Measurements from ENCODE around the gene WASF2.
"Not testable (repeated sequence)": the region's sequence is repeated elsewhere in the genome, so short reads cannot be mapped to it uniquely, and the experiment has no call there.

WASF2 gene

DNA sequence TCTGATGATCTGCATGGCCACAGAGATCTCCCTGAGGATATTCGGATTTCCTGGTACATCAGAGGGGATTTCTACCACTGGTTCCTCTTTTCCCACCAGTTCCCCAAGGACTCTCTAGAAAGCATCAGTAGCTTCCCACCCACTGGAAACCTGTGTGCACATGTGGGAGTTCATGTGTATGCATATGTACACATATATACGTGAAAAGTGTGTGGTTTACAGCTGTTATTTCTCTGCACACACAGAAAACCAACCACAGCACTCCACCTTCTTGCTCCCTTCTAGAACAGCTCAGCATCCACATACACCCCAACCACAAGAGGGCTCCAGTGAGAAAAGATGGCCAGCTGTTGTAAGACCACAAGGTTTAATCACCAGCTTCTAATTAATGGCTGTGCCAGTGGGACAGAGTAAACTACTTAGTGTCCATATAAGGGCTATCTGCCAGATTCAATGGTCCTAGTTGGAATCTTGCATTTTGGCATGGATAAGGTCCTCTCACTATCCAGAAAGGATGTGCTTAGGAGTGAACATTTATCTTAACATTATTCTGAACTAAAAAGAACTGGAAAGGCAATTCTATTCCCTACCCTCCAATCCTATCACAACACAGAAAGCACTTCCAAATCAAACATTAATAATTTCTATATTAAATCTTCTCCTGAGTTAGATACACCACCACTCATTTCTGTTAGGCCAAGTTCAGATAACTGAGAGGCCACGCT, 73.4 kb downstream of the WASF2 start:
- DNase-seq (ENCODE audit: low read depth): no peak

DNA sequence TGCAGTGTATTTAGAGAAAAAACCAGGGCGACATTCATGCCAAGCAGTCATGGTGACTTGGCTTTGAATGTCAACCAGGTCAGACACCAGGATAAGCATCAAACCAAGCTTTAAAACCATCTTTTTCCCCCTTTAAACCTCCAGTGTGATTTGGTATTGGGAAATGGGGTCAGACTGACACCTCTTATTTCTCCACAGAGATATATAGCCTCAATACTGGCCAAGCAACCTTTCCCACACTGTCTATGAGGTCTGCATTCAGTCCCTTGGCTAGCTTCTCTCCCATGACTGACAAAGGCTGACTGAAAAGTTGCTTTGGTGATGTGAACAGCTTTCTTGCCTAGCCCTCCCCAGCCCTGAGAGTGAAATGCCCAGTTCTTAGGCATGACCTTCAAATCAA, 75.9 kb downstream of the WASF2 start:
- no peak for DNase-seq (ENCODE audit: low read depth)

DNA sequence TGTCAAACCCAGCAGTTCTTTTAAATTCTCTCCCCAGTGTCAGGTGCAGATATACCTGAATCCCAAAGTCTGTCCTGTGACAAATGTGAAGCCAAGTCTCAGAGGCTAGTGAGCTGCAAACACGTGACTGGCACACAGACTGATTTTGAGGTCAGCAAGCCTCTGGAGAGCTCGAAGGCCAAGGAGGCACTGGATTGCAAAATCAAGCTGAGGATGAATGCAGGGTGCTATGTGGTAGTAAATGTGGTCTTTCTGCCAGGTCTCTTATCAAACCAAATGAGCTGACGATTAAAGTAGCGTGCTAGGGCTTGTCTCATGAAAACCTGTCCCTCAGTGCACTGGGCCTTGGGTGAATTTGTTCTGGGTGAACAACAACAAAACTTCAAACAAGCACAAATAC, 77.0 kb downstream of the WASF2 start:
- DNase-seq (ENCODE audit: low read depth): no peak

DNA sequence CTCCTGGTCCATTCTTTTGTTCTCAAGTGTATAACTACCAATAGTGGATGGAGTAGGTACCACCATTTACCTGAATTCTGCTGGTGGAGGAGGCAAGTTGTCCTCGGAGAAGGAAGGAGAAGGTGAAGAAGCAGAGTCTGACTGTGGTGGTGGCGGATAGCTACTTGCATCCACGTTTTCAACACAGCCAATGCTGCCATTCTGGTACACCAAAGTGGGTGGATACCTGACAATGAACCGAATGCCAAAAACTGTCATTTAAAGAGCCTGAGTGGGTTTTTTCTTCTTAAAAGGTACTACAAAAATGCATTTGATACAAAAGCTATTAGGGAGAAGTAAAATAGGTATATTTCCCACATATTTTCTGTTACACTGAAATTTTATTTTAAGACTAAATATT, 77.5 kb downstream of the WASF2 start:
- no peak for DNase-seq (ENCODE audit: low read depth)

DNA sequence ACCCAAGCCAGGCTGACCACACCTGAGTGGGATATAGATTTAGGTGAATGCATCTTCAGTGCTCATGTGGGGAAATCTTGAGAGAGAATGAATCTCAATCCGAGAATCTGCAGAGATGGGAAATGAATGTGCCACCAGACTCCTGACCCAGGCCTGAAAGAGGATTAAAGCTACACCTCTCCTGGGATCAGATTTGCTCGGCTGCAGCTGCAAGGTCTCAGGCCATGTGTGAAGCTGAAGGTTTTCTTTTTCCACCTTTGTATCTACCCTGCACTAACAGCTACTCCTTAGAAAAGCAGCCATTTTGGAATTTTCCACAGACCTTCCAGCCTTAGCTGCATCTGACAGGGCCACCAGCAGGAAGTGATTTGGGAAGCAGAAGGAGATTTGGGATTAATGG, 79.3 kb downstream of the WASF2 start:
- no peak for DNase-seq (ENCODE audit: low read depth)

DNA sequence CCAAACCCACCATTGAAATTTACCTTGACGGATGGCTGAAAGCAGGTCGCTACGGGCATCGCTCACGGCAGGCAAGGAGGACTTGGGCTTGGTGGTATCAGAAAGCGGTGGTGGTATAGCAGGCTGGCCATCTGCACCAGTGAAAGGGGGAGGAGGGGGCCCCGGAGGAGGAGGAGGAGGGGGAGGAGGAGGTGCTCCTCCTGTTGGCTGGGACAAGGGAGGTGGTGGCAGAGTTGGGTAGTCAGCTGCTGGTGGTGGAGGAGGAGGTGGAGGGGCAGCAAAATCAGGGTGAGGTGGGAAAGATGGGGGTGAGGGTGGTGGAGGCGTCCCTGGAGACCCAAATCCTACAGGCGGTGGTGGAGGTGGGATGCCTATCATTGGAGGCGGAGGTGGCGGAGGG, 80.3 kb downstream of the WASF2 start:
- DNase-seq (ENCODE audit: low read depth): no peak

GRCh38 chr1:27408151-27408550, 81.8 kb downstream of the WASF2 start:
- DNase-seq (ENCODE audit: low read depth): no peak

GRCh38 chr1:27406791-27407190, 83.2 kb downstream of the WASF2 start:
- not testable (repeated sequence) for DNase-seq (ENCODE audit: low read depth)

- DNase-seq (ENCODE audit: low read depth): no peak
Observed at GRCh38 chr1:27406362-27406680, 83.6 kb downstream of the WASF2 start.

GRCh38 chr1:27405598-27406361, 84.2 kb downstream of the WASF2 start:
- DNase-seq (ENCODE audit: low read depth): not testable (repeated sequence)

DNA sequence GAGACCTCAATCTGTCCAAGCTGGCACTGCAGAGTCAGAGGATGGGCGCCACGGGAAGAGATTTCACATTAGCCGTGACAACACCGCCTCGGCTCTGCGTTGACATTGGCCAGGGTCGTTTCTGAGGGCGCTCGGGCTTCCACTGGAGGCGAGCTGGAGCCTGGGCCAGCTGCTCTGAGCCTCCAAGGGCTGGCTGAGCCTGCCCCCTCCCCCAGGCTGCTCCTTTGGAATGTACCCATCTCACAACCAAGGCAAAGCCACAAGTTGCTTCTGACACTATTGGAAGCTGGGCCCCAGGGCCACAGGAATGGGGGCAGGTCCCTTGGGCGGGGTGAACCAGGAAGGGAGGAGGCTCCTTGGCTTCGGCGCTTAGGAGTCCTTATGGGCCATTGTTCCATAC, 84.9 kb downstream of the WASF2 start:
- no peak for DNase-seq (ENCODE audit: low read depth)

- DNase-seq (ENCODE audit: low read depth): no peak
Observed at GRCh38 chr1:27403931-27404330, 86.0 kb downstream of the WASF2 start.

DNA sequence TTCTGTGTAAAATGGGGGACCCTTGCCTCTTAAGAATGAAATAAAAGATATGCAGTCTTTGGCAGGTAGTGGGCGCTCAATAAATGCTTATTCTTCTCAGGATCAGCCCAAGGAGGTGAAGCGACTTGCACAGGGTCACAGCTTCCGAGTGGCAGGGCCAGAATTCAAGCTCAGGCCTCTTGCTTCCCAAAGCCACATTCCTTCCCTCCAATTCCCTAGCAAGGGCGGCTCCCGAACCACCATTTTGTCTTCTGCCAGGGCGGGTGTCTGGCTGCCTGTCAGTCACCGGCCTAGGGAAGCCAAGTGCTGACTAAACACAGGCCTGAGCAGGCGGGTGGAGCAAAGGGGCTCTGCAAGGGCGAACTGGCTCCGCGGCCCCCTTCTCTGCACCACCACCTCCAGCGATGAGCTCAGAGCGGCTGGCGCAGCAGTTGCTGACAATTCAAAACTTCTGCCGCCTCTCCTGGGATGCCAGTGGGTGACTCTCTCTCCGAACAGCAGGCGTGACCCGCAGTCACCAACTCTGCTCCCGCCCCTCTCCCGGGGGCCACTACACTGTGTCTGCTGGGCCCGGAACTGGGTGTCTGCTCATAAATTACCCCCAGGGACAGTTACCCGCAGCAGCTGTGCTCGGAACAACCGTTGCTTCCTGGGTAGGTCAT, 86.8 kb downstream of the WASF2 start:
- no peak for DNase-seq (ENCODE audit: low read depth)

DNA sequence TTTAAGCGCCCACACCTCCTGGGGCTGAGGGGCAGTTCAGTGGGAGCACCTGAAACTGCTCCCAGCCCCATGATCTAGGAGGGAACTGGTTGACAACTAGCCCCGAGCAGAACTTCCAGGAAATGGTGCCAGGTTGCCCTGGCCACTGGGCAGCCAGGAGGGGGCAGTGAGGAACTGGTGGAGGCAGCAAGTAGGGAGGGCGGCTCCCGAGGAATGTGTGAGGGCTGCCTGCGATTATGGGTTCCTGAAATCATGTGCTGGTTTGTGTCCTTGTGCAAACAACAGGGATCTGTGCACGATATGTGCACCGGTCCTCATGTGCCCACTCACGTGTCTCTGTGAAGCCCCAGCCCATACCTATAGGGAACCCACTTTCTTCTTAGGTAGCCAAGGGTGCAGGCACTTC, 87.6 kb downstream of the WASF2 start:
- no peak for DNase-seq (ENCODE audit: low read depth)

DNA sequence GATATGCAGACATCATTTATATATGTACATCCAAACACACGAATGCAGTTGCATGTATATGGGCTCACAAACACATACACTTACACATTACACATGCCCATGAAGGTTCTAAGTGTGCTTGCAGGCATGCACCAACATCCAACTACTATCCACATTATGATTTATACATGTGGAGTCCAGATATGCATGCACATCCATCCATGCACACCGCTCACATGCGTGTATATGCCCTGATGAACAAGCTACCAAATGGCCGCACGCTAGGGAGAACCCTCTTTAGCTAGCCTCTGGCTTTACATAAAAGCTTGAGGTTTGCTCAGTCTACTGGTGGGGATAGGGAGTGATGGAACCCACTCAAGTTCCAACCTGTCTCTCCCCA, 89.0 kb downstream of the WASF2 start:
- no peak for DNase-seq (ENCODE audit: low read depth)

- no peak for DNase-seq (ENCODE audit: low read depth)
Observed at GRCh38 chr1:27400082-27400962, 89.6 kb downstream of the WASF2 start.

DNA sequence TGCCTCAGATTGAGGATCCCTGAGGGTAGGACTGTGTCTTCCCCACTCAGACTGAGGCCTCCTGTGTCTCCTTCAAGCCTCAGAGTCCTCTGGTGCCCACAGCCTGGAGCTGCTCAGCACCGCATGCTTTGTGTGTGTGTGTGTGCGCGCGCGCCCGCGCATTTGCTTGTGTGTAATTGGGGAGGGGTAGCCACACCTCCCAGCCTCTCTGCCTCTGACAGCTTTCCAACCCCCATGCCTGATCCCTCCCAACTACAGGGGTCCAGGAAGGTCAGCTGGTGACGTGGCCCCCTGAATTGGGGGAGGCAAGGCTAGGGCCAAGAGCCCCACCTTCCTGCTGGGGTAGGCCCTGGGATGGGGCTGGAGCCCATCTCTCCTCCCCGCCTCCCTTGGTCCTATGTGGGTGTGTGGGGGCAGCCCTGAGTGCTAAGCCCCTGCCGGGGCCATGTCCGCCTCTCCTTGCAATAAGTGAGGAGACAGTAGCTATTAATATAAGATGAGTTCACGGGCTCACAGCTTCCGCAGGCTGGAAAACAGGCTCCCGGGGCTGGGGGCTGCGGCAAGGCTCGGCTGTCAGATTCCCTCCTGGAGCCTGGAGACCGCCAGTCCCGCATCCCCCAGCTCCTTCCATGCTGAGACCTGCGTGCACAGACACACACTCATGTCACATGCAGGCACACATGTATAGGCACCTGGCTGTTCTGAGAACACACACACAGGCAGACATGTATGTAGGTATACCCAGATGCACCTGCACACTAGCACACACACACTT, 90.5 kb downstream of the WASF2 start:
- no peak for DNase-seq (ENCODE audit: low read depth)

DNA sequence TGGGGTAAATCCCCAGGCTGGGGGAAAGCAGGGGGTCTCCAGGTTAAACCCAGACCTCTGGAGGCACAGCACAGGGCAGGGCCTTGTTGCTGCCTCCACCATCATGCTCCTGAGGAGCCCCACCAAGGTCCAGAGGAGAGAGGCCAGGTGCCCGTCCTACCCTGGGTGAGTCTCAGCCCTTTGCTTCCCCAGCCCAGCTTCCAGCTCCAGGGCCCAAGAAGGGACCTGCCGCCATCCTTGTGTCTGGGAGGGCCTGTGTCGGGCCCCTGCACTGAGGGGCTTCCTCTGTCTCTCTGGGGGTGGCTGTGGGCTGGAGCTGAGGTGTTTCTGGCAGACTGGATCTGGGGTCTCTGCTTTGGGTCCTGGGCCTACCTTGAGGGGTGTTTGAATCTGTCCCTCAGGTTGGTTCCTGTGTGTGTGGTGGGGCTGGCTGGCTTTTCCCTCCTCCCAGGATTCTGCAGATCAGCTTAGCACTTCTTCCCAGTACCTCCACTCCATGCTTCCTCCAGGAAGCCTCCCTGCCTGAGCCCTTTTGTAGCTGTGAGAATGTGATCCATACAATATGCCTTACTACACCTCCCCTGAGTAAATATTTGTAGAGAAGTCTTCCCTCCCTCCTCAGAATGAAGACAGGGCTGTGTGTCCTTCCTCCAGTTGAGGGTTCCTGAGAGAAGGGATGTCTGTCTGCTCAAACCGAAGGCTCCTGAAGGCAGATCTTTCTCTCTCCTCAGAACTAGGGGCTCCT, 91.4 kb downstream of the WASF2 start:
- DNase-seq (ENCODE audit: low read depth): no peak

- DNase-seq (ENCODE audit: low read depth): no peak
Observed at GRCh38 chr1:27397749-27398148, 92.2 kb downstream of the WASF2 start.

DNA sequence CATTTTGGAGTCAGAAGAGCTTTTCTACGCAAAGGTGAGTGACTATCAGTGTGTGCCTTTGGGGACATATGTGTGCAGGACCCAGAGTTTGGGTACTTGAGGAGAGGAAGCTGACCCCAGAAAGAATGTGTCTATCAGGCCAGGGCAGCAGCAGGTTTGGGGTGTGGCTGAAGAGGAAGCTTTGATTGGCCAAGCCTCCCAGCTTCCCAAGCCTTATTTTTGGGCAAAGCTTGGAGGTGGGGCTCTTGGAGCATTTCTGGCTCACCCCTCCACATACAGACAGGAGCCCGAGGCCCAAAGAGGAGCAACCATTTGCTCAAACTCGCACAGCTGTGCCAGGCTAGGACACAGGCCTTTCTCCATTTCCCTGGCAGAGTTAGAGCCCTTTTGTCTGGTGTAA, 92.9 kb downstream of the WASF2 start:
- DNase-seq (ENCODE audit: low read depth): no peak

All from stimulated activated CD8-positive, alpha-beta memory T cell treated with anti-CD3 and anti-CD28 coated beads, Interleukin-4, amount 100 ng/mL, for 24 hours (primary cell).